Measurements from ENCODE around the gene DOK7.

Gene DOK7

DNA sequence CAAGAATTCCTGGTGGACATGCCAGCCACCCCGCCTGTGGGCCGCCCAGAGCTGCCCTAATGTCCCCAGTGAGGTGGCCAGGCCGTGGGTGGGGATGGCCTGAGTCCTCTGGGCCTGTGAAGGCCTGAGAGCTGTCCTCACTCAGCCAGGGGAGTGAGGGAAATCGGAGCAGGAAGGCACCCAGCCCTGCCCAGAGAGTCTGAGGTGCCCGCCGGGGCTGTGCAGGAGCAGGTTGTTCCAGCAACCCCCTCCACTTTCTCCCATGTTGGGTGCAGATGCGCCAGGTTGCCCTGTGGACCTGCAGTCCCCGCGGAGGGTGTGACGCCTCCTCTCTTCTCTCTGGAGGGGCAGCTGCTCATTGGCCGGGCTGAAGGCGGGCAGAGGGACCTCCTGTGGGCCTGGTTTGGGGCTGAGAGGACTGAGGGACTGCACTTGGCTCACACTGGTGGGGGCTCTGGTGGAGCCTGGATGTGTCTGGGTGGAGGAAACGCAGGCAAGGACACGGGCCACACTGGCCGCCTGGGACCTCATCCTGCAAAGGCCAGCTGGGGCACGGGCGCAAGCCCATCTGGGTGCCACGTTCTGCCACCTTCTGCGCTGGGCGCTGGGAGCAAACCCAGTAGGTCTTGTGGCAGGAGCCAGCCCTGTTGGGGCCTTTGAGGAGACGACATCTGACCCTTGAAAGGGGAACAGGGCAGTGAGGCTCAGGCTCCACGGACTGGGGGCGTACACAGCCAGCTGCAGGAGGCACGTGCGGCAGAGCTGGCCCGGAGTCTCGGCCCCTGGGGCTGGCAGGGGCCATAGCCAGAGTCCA is 14.0 kb downstream of the DOK7 start:
- DNase-seq: no peak

DNA sequence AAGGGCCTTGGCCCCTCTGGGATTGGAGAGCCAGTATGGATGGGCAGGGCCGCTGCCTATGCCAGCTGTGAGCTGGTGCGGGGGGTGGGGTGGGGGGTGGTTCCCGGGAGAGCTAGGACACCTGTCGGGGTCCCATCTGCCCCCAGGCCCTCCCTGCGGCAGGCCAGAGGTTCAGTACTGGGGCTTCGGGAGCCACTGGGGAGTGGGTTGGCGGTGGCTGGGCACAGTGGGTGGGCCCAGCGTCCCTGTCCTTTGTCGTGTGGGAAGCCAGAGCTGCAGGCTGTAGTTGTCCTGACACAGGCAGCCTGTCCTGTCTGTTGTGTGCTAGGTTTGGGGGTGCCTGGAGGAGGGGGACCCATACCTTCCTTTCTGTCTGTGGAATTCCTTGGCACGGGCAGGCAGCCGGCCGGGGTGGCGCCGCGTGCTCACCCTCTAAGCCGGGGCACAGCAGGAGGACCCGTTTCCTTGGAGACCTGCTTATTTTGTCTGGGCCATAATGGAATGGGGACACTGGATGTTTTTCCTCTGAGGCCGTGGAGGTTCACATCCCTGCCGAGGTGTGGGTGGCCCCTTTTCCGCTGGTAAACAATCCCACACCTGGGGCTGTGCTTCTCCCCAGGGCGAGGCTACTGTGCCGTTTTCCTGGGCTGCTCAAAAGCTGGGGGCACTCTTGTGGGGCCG is 14.8 kb downstream of the DOK7 start:
- DNase-seq: no peak

DNA sequence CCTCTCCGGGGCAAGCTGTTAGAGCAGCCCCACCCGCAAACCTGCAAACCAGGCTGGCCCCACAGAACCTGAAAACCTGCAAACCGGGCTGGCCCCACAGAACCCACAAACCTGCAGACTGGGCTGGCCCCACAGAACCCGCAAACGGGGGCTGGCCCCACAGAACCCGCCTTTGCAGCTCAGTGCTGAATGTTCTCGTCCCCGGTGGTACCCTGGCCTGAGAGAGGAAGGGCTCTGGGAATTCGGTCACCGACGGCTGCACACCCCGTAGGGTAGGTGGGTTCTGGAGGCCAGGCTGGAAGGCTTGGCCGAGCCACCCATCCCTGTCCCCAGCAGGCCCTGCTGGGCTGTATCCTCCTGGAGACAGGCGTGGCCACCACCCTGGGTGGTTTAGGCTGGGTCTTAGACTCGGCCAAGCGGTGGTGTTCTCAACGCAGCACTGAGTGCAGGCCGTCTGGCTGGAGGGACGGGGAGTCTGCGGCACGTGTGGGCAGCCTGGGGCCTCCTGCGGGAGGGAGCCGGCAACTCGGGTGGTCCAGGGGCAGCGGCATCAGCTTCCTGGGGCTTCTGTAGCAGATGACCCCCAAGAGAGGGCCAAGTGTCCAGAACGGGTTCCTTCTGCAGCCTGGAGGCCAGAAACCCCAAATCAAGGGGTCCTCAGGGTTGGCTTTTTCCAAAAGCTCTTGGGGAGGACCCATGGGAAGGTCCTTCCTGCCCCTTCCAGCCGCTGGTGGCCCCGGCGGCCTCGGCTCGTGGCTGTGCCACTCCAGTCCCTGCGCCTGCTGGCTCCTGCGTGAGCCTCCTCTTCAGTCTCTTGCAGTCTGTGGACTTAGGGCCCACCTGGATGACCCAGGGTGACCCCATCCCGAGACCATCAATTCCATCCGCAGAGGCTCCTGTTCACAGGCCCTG is 15.6 kb downstream of the DOK7 start:
- no peak for DNase-seq

DNA sequence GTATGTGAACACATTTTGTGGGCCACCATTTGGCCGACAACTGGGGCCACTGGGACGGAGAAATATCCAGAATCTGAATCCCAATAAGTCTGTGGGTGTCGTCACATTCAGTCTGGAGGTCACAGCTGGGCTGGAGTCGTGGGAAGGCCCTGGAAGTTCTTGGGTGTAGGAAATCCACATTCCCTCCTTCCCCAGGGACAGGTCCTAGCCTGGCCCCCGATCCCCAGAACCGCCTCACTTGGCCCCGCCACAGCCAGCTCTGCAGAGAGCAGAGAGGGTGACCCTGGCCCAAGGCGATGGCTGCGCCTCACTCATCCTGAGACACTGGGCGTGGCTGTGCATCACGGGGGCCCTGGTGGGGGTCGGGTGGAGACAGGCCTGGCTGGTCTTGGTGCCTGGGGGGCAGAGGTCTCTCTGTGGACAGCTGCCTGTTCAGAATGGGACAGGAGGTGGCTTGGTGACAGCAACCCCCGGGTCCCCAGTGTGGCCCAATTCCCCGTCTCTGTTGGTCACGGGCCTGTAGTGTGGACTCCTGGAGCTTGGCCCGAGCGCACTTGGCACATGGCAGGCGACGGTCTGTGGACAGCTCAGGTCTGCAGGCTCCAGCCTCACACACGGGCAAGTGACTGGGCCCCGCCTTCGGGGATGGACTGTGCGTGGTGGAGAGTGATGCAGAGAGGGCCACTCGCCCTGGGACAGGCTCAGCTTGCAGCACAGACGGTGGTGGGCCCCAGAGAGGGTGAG is 16.4 kb downstream of the DOK7 start:
- no peak for DNase-seq

DNA sequence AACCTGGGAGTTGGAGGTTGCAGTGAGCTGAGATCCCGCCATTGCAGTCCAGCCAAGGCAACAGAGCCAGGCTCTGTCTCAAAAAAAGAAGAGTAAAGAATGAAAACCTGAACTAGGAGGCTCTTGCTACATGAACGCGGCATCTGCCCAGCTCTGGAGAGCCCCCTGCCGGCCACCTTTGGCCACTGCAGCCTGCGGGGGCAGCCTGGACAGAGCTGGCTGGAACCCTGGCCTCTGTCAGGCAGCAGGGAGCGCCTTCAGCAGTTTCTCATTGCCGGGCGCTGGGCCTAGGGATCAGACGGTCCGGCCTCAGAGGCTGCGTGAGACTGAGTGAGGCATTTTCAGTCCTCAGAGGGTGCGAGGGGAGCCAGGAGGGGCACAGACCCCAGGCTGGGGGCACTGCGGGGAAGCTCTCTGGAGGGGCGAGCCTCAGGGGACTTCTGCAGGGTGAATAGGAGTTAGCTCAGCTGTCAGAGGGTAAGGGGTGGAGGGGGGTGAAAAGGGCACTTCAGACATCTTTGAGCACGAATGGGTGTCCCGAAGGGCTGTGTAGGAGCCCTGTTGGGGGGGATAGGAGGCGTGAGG is 17.5 kb downstream of the DOK7 start:
- peak; percentile 40 for DNase-seq

DNA sequence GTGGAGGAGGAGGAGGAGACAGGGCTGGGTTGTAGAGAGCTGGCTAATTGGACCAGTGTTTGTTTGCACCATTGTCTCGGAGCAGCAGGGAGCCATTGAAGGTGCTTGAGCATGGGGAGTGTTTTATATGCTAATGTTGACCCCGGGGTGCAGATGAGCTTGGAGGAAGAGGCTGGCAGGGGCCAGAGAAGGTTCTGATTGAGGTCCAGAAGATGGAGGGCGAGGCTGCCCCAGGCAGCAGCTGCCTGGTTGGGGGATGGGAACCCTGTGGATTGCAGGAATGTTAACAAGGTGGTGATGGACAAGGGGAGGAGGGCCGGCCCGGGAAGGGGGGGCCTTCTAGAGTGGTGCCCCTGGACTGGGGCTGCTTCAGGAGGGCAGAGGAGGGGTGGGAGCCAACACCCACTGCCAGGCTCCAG is 18.0 kb downstream of the DOK7 start:
- no peak for DNase-seq

DNA sequence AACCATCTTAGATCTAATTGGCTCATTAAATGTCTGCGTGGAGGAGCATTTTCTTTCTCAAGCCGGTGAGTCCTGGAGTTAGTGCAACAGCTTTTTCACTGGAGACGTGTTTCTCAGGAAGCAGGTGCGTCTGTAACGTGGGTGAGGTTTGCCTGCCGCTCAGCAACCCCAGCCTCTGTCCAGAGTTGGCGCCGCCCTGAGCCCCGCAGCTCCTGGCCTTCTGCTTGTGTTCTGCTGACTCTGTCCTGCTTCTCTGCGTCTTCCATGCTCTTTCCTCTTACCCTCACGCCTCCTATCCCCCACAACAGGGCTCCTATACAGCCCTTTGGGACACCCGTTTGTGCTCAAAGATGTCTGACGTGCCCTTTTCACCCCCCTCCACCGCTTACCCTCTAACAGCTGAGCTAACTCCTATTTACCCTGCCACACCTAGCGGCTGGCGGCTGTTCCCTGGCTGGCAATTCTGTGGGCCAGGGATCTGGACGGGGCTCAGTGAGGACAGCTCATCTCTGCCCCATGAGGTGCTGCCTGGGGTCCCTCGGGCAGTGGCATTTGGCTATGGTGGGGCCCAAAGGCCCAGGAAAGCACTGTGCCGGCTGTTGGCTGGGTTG is 18.8 kb downstream of the DOK7 start:
- DNase-seq: no peak

DNA sequence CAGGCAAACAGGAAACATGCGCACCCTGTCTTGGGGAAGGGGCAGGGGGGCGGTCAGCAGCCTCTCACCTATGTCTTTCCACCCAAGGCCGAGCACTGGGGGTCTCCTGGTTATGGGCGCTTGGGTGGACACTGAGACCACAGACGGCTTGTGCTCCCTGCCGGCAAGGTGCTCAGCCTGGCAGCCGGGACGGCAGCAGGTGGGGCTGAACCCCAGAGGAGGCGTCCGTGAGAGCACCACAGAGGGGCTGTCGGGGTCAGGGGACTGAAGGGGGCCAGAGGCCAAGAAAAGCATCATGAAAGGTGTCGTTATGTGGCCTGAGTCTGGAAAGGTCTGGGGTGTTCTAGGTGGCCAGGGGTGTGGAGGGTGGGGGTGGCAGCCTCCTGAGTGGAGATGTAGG is 19.6 kb downstream of the DOK7 start:
- DNase-seq: no peak

DNA sequence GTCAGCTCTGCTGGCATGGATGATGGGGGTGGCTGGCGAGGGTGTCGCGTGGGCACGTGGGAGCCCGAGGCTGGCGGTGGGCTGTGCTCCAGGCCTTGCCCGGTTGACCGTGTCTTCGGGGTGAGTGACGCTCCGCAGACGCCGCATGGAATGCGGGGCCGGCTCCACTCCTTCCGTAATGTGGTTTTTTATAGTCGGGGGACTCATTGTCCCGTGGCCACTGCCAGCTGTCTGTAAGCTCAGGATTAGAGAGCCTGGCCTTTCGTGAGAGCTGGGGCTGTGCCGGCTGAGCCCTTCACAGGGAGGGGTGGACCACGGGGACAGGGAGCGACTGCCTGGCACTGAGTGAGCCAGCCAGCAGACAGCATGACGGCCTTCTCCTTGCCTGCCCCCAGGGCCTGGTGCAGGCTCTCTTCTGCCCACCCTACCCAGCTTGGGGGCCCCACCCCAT is 20.4 kb downstream of the DOK7 start:
- DNase-seq: no peak

DNA sequence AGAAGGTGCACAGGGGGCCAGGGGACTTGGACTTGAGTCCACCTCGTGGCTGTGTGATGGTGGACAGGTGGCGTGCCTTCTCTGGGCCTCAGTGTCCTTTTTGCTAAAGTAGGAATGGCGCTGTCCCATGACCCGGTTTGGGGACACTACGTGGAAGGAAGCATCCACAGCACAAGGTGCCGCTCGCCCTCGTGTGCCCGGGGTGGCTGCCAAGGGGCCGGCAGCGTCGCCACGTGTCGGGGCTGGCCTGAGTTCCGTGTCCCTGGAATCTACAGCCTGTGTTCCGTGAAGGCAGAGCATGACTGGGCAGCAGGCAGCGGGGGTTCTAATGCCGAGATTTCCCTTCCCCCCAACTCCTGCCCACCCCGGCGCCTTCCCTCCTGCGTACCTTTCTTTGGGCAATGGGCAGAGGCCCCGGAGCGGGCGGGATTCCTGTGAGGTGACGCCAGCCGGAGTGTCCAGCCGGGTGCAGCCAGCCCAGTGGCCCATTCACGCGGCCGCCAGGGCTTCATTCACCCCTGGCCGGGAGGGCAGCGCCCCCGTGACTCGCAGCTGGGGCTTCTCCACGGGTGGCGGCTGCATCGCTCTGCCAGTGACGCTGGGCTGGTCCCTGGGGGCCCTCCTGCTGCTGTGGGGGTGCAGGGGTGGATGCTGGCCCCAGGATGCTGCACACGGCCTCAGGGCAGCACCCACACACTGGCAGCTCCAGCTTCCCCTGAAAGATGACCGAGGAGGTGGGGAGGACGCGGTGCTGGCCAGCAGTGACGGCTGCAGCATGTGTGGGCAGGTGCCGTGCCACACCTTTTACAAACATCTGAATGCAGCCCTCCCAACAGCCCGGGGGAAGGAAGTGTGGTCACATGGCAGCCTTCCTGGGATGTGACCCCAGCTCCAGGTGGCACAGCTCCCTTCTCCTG is 21.2 kb downstream of the DOK7 start:
- no peak for DNase-seq

DNA sequence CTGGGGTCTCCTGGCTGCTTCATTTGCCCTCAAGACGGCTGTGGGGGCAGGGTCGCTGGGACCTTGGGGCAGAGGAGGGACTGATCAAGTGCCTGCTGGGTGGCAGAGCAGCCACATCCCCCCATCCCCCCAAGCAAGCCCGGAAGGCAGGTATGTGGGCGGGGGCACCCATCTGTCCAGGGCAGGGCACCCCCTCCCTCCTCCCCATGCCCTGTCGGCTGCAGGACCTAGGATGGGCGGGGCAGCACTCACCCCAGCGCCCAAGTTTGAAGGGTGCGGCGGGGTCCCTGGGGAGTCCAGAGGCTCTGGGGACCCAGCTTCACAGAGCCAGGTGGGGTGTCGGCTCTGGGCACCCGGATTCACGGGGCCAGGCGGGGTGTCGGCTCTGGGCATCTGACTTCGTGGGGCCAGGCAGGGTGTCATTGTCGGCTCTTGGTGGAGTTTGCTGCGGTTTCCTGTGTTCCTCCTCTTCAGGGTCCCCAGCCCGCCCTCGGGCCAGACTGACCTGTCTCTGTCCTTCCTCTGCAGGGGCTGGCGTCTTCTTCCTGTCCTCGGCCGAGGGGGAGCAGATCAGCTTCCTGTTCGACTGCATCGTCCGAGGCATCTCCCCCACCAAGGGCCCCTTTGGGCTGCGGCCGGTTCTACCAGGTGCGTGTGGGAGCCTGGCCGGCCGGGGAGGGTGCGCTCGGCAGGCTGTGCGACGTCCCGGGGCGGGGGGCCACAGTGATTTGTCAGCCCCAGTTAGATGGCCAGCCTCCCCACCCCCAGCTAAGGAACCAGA is 22.1 kb downstream of the DOK7 start:
- DNase-seq: no peak

DNA sequence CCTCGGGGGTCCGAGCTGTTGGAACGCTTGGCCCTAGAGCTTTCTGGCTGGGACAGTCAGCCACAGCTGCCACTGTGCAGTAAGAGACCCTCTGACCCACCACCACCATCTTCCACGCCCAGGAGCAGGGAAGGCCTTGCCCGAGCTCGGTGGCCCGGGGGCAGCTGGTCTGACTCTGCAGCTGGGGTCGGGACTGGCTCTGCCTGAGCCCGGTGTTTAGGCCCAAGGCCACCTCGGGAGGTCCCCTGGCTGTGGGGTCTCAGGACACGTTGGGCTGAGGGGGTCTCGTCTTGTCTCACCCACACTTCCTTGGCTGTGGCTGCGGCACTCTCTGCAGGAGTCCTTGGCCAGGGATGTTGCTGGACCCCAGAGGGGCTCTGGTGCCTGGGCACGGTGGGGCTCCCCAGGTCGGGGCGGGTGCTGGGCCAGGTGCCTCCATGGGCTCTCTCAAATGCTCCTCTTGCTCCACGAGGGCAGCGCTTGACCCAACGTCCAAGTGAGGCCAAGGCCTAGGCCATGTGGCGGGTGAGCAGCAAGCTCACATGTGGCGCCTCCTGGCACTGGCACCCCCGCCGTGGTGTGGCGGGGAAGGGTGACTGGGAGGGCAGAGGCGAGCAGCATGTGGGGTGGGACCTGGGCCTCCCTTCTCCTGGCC is 22.9 kb downstream of the DOK7 start:
- no peak for DNase-seq

DNA sequence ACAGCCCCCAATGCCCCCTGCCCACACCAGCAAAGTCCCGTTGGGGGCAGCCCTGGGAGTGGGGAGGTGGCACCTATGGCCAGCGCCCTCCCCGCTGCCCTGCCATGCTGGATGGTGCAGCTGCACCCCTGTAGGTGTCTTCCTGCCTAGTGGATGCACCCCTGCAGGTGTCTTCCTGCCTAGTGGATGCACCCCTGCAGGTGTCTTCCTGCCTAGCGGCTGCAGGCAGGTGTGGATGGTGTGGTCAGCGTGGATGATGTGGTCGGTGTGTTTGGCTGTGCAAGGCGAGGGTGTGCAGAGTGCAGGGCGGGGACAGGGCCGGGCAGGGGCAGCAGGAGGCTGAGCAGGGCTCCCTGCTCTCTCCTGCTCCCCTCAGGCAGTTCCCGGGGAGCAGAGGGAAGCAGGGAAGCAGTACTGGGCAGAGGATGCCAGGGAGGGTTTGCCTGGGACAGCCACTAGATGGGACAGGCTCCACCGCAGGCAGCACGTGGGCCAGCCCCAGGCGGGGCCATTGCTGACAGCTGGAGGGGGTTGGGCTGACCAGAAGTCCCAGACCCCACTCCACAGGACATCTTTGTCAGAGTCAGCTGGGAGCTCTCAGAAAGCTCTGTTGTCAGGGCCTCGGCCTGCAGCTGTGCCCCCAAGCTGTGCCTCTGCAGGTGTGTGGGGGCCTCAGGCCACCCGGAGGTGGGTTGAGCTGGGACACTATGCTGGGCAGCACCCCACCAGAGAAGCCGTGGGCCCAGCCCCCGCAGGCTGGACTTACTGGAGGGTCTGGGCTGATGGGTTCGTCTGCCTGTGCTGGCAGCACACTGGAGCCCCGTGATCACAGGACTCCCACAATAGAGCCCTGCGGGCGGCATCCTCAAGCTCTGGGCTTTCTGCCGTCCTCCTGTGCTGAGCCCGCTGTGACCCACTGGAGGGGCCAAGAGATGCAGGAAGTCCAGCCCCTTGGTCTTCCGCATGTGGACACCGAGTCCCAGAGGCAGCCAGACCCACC is 23.7 kb downstream of the DOK7 start:
- no peak for DNase-seq

DNA sequence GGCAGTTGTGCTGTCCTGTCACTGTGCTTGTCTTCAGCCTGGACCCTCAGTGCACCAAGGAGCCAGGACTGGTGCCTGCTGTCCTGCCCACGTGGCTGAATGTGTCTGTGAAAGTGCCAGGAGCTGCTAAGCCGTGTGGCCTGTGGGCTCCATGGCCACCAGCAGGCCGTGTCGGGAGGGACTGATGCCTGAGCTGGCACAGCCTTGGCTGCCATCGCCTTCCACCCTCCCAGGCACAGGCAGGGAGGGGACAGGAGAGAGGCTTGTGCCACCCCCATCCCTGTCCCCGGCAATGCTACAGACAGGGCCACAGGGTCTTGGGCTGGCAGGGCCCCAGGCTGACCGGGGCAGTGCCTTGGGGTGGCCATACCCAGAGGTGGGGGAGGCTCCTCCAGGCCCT is 24.8 kb downstream of the DOK7 start:
- DNase-seq: no peak

DNA sequence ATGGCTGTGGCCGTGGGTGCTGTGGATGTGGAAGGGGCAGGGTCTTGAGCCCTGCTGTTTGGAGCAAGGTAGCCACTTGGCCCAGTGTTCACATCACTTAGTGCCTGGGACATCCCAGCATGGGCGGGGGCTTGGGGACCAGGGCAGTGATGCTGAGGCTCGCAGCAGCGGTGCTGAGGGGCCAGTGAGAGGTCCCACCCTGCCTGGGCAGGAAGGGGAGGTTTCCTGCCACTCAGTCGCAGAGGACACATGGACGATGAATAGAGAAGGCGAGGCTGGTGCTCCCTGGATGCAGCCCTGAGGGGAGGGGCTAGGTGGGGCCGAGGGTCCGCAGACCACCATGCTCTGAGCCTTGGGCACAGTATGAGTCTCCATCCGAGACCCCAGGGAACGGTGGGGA is 25.7 kb downstream of the DOK7 start:
- DNase-seq: no peak

DNA sequence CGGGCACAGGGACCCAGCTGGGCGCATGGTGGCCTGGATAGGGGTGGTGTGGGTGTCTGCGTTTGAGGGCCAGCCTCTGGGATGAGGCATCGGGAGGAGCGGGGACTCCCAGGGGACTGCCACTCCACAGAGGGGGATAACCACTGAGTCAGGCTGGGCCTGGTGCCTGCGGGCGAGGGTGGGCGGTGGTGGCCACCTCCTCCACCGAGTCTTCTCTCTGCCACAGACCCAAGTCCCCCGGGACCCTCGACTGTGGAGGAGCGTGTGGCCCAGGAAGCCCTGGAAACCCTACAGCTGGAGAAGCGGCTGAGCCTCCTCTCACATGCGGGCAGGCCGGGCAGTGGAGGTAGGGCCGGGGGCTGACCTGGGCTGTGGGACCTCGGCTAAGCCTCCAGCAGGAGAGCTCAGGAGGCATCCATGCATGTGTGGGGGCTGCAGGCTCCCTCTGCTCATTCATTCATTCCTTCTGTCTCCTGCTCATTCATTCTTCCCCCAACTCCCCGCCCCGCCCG is 26.4 kb downstream of the DOK7 start:
- no peak for DNase-seq

DNA sequence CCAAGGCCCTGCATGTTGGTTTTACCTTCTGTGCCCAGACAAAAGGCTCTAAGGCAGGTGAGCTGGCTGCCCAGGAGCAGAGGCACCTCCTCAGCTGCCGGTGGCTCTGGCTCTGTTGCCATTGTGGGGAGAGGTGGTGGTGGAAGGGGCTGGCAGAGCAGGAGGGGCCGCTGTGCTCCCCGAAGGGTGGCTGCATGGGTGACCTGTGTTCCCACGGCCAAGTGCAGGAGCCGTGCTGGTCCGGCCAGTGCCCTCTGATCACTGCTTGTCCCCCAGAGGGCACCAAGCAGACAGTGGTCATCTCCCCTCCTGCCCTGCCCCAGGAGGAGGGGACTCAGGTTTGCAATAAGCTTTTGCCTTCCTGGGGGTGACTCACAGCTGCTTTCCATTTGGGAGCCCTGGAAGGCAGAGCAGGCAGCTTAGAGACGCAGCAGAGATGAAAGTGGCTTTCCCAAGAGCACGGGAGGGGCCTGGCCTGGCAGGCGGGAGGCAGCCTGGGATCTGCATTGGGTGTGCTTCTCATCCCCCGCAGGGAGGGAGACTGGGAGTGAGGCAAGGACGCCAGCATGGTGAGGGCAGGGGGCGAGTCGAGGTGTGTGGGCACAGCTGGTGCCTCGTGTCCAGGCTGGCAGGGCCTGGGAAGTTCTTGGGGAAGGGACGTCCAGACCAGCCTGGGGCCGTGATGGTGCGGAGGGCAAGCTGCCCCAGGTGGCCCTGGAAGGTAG is 28.7 kb downstream of the DOK7 start:
- no peak for DNase-seq
